ENCODE data around the gene TGM3. TPM values are rescaled to one million over a fixed set of nuclear protein-coding genes. Genes with fewer than 3 reads are reported as not detected.

TGM3 gene
- total RNA-seq, 1 experiment from 2014 or later: not detected

DNA sequence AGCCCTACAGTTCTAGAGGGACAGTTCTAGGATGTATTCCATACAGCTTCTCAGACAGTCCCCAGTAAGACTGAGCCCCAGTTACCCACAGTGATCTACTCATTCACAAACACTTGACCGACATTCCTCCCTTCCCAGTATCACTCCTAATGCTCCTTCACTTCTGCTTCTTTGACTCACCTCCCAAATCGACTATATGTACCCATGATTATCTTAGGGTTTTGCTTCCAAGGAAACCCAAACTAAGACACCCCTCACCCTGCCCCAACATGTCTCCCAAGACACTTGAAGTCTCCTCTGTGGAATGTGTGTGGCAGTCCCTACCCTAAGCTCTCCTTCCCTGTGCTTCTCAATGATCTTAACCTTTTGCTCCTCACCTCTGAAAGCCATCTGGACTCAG is 61.3 kb downstream of the TGM3 start:
- intact Hi-C loops (cut with micrococcal nuclease): no loop called here
- no TSS peak for BruUV-seq (replicated peaks)
- Histone ChIP-seq H4K20me1 (ENCODE audit: insufficient read depth) (no peaks in the 10 kb centered on the region), H3K4me2 (ENCODE audit: low read length) (no peak overlapping the region), H2AFZ (ENCODE audit: low read depth, low read length, poor library complexity, severe bottlenecking) (no peak overlapping the region), H3K9ac (ENCODE audit: low read length) (no peak overlapping the region), H3K4me3 (replicated peaks in 1 of 2; ENCODE audit: low read depth in 1 of 2, low read length in 2 of 2) (no peak overlapping the region), H3K27me3 (ENCODE audit: insufficient read depth, low read length) (no peaks in the 10 kb centered on the region), H3K36me3 (ENCODE audit: control insufficient read depth in 1 of 2, insufficient read depth in 2 of 2, low read length in 2 of 2) (no peaks in the 10 kb centered on the region), H3K9me3 (ENCODE audit: control insufficient read depth in 1 of 2, insufficient read depth in 1 of 2, low read depth in 1 of 2, low read length in 2 of 2) (no peaks in the 10 kb centered on the region), H3K27ac (ENCODE audit: low read depth, low read length) (no peak overlapping the region), H3K4me1 (ENCODE audit: control insufficient read depth in 1 of 2, insufficient read depth in 2 of 2, low read length in 2 of 2) (peaks cover 3% of the 10 kb centered on the region in 2 experiments; a peak in 2 of 4 replicates), H3K9me2 (ENCODE audit: insufficient read depth) (no peaks in the 10 kb centered on the region), H3K79me2 (ENCODE audit: insufficient read depth, low read length) (no peaks in the 10 kb centered on the region)
- POLR2A ChIA-PET: no interaction called here
- ATAC-seq (no peak), DNase-seq (ENCODE audit: low read depth, low spot score) (no peak)
- TF ChIP-seq EZH2phosphoT487 (IDR thresholded peaks at IDR 0.05; ENCODE audit: borderline replicate concordance) (no peak), POLR2AphosphoS5 (IDR thresholded peaks at IDR 0.05; ENCODE audit: low read depth, low read length) (no peak), CEBPB (IDR thresholded peaks at IDR 0.05; ENCODE audit: low read depth) (no peak), SP1 (IDR thresholded peaks at IDR 0.05; ENCODE audit: low read depth) (no peak), ZFX (IDR thresholded peaks at IDR 0.05) (no peak), CBX3 (IDR thresholded peaks at IDR 0.05; ENCODE audit: low read depth) (no peak), RAD21 (IDR thresholded peaks at IDR 0.05; ENCODE audit: low read depth) (no peak), TCF7L2 (IDR thresholded peaks at IDR 0.05; ENCODE audit: borderline replicate concordance, extremely low read depth, insufficient read depth, insufficient read length) (no peak), SRF (IDR thresholded peaks at IDR 0.05; ENCODE audit: low read depth) (no peak), POLR2A (IDR thresholded peaks at IDR 0.05; ENCODE audit: borderline replicate concordance, extremely low read depth, insufficient read depth, insufficient read length) (no peak), ZNF274 (IDR thresholded peaks at IDR 0.05; ENCODE audit: low read depth, low read length) (no peak), JUND (IDR thresholded peaks at IDR 0.05) (no peak), FOSL1 (IDR thresholded peaks at IDR 0.05; ENCODE audit: low read depth) (no peak), ELF1 (IDR thresholded peaks at IDR 0.05; ENCODE audit: borderline replicate concordance, low read depth) (no peak)
- TF ChIP-seq, protein P1, sequence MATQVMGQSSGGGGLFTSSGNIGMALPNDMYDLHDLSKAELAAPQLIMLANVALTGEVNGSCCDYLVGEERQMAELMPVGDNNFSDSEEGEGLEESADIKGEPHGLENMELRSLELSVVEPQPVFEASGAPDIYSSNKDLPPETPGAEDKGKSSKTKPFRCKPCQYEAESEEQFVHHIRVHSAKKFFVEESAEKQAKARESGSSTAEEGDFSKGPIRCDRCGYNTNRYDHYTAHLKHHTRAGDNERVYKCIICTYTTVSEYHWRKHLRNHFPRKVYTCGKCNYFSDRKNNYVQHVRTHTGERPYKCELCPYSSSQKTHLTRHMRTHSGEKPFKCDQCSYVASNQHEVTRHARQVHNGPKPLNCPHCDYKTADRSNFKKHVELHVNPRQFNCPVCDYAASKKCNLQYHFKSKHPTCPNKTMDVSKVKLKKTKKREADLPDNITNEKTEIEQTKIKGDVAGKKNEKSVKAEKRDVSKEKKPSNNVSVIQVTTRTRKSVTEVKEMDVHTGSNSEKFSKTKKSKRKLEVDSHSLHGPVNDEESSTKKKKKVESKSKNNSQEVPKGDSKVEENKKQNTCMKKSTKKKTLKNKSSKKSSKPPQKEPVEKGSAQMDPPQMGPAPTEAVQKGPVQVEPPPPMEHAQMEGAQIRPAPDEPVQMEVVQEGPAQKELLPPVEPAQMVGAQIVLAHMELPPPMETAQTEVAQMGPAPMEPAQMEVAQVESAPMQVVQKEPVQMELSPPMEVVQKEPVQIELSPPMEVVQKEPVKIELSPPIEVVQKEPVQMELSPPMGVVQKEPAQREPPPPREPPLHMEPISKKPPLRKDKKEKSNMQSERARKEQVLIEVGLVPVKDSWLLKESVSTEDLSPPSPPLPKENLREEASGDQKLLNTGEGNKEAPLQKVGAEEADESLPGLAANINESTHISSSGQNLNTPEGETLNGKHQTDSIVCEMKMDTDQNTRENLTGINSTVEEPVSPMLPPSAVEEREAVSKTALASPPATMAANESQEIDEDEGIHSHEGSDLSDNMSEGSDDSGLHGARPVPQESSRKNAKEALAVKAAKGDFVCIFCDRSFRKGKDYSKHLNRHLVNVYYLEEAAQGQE (IDR thresholded peaks at IDR 0.05; ENCODE audit: low read depth): no peak
- TF ChIP-seq, protein P2, sequence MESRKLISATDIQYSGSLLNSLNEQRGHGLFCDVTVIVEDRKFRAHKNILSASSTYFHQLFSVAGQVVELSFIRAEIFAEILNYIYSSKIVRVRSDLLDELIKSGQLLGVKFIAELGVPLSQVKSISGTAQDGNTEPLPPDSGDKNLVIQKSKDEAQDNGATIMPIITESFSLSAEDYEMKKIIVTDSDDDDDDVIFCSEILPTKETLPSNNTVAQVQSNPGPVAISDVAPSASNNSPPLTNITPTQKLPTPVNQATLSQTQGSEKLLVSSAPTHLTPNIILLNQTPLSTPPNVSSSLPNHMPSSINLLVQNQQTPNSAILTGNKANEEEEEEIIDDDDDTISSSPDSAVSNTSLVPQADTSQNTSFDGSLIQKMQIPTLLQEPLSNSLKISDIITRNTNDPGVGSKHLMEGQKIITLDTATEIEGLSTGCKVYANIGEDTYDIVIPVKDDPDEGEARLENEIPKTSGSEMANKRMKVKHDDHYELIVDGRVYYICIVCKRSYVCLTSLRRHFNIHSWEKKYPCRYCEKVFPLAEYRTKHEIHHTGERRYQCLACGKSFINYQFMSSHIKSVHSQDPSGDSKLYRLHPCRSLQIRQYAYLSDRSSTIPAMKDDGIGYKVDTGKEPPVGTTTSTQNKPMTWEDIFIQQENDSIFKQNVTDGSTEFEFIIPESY (IDR thresholded peaks at IDR 0.05; ENCODE audit: extremely low read depth, insufficient replicate concordance, low read length): no peak
- TF ChIP-seq, protein P3, sequence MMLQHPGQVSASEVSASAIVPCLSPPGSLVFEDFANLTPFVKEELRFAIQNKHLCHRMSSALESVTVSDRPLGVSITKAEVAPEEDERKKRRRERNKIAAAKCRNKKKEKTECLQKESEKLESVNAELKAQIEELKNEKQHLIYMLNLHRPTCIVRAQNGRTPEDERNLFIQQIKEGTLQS (IDR thresholded peaks at IDR 0.05): no peak
- TF ChIP-seq, protein P4, sequence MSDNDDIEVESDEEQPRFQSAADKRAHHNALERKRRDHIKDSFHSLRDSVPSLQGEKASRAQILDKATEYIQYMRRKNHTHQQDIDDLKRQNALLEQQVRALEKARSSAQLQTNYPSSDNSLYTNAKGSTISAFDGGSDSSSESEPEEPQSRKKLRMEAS (IDR thresholded peaks at IDR 0.05): no peak
- TF ChIP-seq, protein P5, sequence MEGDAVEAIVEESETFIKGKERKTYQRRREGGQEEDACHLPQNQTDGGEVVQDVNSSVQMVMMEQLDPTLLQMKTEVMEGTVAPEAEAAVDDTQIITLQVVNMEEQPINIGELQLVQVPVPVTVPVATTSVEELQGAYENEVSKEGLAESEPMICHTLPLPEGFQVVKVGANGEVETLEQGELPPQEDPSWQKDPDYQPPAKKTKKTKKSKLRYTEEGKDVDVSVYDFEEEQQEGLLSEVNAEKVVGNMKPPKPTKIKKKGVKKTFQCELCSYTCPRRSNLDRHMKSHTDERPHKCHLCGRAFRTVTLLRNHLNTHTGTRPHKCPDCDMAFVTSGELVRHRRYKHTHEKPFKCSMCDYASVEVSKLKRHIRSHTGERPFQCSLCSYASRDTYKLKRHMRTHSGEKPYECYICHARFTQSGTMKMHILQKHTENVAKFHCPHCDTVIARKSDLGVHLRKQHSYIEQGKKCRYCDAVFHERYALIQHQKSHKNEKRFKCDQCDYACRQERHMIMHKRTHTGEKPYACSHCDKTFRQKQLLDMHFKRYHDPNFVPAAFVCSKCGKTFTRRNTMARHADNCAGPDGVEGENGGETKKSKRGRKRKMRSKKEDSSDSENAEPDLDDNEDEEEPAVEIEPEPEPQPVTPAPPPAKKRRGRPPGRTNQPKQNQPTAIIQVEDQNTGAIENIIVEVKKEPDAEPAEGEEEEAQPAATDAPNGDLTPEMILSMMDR (IDR thresholded peaks at IDR 0.05 in 2 of 3, conservative IDR thresholded peaks at IDR 0.05 in 1 of 3; ENCODE audit: borderline replicate concordance in 1 of 3, insufficient read depth in 1 of 3, low read depth in 2 of 3, low read length in 2 of 3): no peak
- RAD21 ChIA-PET (ENCODE audit: low non-redundant PET in 1 of 2, low total read pairs in 2 of 2, uncharacterized antibody in 2 of 2, unreplicated experiment in 2 of 2): no interaction called here
- CTCF ChIA-PET: interaction anchor here (1.3 kb wide), 1 partner anchor 95 kb away, joined by 4 read pairs; no protein-coding TSS in a partner anchor

All from HCT116 (cell line).